Measurements from ENCODE around the gene RASGRP2. TPM values are rescaled to one million over a fixed set of nuclear protein-coding genes. Genes with fewer than 3 reads are reported as not detected.

The RASGRP2 gene
- total RNA-seq, 1 experiment from 2014 or later: 4.0 TPM

- ChIA-PET POLR2A (interaction anchor here (0.9 kb wide), 1 partner anchor 28 kb away, joined by 7 read pairs; the partner anchor contains the start of gene SF1), CTCF (interaction anchor here (1.0 kb wide), 1 partner anchor 77 kb away, joined by 4 read pairs; no protein-coding TSS in a partner anchor)
- Mint-ChIP-seq H3K27me3 (ENCODE audit: insufficient read depth, unreplicated experiment) (no peaks in the 10 kb centered on the region), H3K27ac (ENCODE audit: unreplicated experiment) (no peak overlapping the region), H3K9me3 (ENCODE audit: unreplicated experiment) (no peaks in the 10 kb centered on the region), H3K4me3 (ENCODE audit: unreplicated experiment) (no peak overlapping the region), H3K36me3 (ENCODE audit: insufficient read depth, unreplicated experiment) (peaks cover 6% of the 10 kb centered on the region), H3K4me1 (ENCODE audit: low read depth, unreplicated experiment) (no peaks in the 10 kb centered on the region)
- H3K27me3 ChIP-seq (replicated peaks; ENCODE audit: control insufficient read depth, insufficient read depth, low read length): no peaks in the 10 kb centered on the region
- no peaks in the 10 kb centered on the region for H3K4me1 ChIP-seq
- no TSS peak for BruUV-seq (replicated peaks)
- no peak for TF ChIP-seq CTCF (IDR thresholded peaks at IDR 0.05; ENCODE audit: insufficient read depth in 1 of 2, low read depth in 1 of 2, low read length in 1 of 2, severe bottlenecking in 1 of 2, unreplicated experiment in 1 of 2)
- intact Hi-C loops (cut with micrococcal nuclease; ENCODE audit: unreplicated experiment): no loop called here
- H3K9me3 ChIP-seq: no peaks in the 10 kb centered on the region
- H3K36me3 ChIP-seq (ENCODE audit: control insufficient read depth, insufficient read depth, low read length): no peaks in the 10 kb centered on the region
- no peak overlapping the region for H3K4me3 ChIP-seq (ENCODE audit: low read depth, low read length)
- no peak for DNase-seq
Observed at GRCh38 chr11:64751136-64751535, 7.2 kb upstream of the RASGRP2 start.

GRCh38 chr11:64750361-64751054 is 6.6 kb upstream of the RASGRP2 start:
- BruUV-seq (replicated peaks): no TSS peak
- Histone ChIP-seq H3K36me3 (ENCODE audit: control insufficient read depth, insufficient read depth, low read length) (no peaks in the 10 kb centered on the region), H3K27me3 (replicated peaks; ENCODE audit: control insufficient read depth, insufficient read depth, low read length) (no peaks in the 10 kb centered on the region), H3K4me1 (peaks cover 2% of the 10 kb centered on the region; the same call in 1 of the 2 replicates), H3K9me3 (no peaks in the 10 kb centered on the region), H3K4me3 (ENCODE audit: low read depth, low read length) (no peak overlapping the region)
- no peak for DNase-seq
- no peak for TF ChIP-seq CTCF (IDR thresholded peaks at IDR 0.05; ENCODE audit: insufficient read depth in 1 of 2, low read depth in 1 of 2, low read length in 1 of 2, severe bottlenecking in 1 of 2, unreplicated experiment in 1 of 2)
- H3K27me3 Mint-ChIP-seq (ENCODE audit: insufficient read depth, unreplicated experiment): no peaks in the 10 kb centered on the region
- H3K4me1 Mint-ChIP-seq (ENCODE audit: low read depth, unreplicated experiment): no peaks in the 10 kb centered on the region
- ChIA-PET CTCF (no interaction called here), POLR2A (no interaction called here)
- intact Hi-C loops (cut with micrococcal nuclease; ENCODE audit: unreplicated experiment): no loop called here
- no peak overlapping the region for H3K4me3 Mint-ChIP-seq (ENCODE audit: unreplicated experiment)
- H3K27ac Mint-ChIP-seq (ENCODE audit: unreplicated experiment): no peak overlapping the region
- peaks cover 6% of the 10 kb centered on the region for H3K36me3 Mint-ChIP-seq (ENCODE audit: insufficient read depth, unreplicated experiment)
- H3K9me3 Mint-ChIP-seq (ENCODE audit: unreplicated experiment): no peaks in the 10 kb centered on the region

- ChIA-PET CTCF (interaction anchor here (0.9 kb wide), 1 partner anchor 375 kb away, joined by 3 read pairs; no protein-coding TSS in a partner anchor), POLR2A (no interaction called here)
- H3K4me3 ChIP-seq (ENCODE audit: low read depth, low read length): no peak overlapping the region
- H3K36me3 Mint-ChIP-seq (ENCODE audit: insufficient read depth, unreplicated experiment): peaks cover 6% of the 10 kb centered on the region
- H3K4me1 ChIP-seq: peaks cover 20% of the 10 kb centered on the region
- H3K27me3 Mint-ChIP-seq (ENCODE audit: insufficient read depth, unreplicated experiment): peaks cover 6% of the 10 kb centered on the region
- no peaks in the 10 kb centered on the region for H3K27me3 ChIP-seq (replicated peaks; ENCODE audit: control insufficient read depth, insufficient read depth, low read length)
- no peaks in the 10 kb centered on the region for H3K9me3 ChIP-seq
- DNase-seq: no peak
- H3K9me3 Mint-ChIP-seq (ENCODE audit: unreplicated experiment): no peaks in the 10 kb centered on the region
- peaks cover 9% of the 10 kb centered on the region for H3K4me1 Mint-ChIP-seq (ENCODE audit: low read depth, unreplicated experiment)
- H3K36me3 ChIP-seq (ENCODE audit: control insufficient read depth, insufficient read depth, low read length): no peaks in the 10 kb centered on the region
- H3K27ac Mint-ChIP-seq (ENCODE audit: unreplicated experiment): no peak overlapping the region
- TF ChIP-seq CTCF (IDR thresholded peaks at IDR 0.05; ENCODE audit: insufficient read depth in 1 of 2, low read depth in 1 of 2, low read length in 1 of 2, severe bottlenecking in 1 of 2, unreplicated experiment in 1 of 2): no peak
- no peak overlapping the region for H3K4me3 Mint-ChIP-seq (ENCODE audit: unreplicated experiment)
- intact Hi-C loops (cut with micrococcal nuclease; ENCODE audit: unreplicated experiment): no loop called here
- no TSS peak for BruUV-seq (replicated peaks)
Observed at GRCh38 chr11:64747961-64748665, 4.2 kb upstream of the RASGRP2 start.
